ENCODE measurements around the gene SIGLEC8. TPM values are rescaled to one million over a fixed set of nuclear protein-coding genes. Genes with fewer than 3 reads are reported as not detected.

SIGLEC8 gene
- total RNA-seq, 2 experiments from 2014 or later: not detected

DNA sequence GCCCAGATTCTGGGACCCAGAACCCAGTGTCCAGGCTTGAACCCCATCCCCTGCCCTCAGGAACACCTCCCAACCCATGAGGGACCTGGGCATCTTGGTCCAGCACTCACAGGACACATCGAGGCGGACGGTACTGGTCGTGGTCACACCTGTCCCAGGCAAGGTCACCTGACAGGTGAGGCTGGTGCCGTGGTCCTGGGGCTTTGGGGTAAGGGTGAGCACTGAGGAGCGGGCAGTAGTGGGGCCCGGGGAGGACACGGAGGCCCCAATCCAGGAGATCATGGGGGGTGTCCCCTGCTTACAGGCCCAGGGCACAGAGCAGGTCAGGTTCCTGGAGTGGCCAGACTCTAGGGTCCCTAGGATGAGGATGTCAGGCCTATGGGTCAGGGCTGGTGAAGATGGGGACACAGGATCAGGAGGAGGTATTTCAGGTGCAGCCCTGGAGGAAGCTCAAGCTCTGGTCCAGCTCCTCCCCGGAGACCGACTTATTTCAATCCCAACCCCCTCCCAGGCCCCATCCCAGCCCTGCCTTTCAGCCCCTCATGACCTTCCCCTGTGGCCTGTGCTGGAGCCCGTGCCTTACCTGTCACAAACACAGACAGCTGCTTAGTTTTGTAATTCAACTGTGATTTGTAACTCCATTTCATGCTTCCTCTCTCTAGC is 772 bp downstream of the SIGLEC8 start:
- H3K9me3 ChIP-seq (ENCODE audit: low read length): no peaks in the 10 kb centered on the region
- H3K4me1 ChIP-seq (ENCODE audit: insufficient read depth, low read length, poor library complexity, severe bottlenecking): no peaks in the 10 kb centered on the region
- no peaks in the 10 kb centered on the region for H3K79me2 ChIP-seq (ENCODE audit: insufficient read depth, low read depth, low read length)
- DNase-seq (ENCODE audit: low spot score): no peak
- intact Hi-C loops (cut with micrococcal nuclease; ENCODE audit: unreplicated experiment): no loop called here
- ChIA-PET POLR2A (no interaction called here), CTCF (ENCODE audit: unreplicated experiment) (no interaction called here)
- H3K4me2 ChIP-seq (ENCODE audit: low read length): no peak overlapping the region
- no peaks in the 10 kb centered on the region for H4K20me1 ChIP-seq (ENCODE audit: insufficient read depth, low read length)
- no peak overlapping the region for H3K27ac ChIP-seq (ENCODE audit: low read depth, low read length, poor library complexity, severe bottlenecking)
- BruUV-seq (replicated peaks): no TSS peak
- H3K4me3 ChIP-seq (ENCODE audit: low read depth, low read length, poor library complexity, severe bottlenecking): no peak overlapping the region
- no peaks in the 10 kb centered on the region for H3K36me3 ChIP-seq (ENCODE audit: insufficient read depth, low read length)
- no peaks in the 10 kb centered on the region for H3K9me2 ChIP-seq (ENCODE audit: insufficient read depth, low read length)
- TF ChIP-seq, protein P1, sequence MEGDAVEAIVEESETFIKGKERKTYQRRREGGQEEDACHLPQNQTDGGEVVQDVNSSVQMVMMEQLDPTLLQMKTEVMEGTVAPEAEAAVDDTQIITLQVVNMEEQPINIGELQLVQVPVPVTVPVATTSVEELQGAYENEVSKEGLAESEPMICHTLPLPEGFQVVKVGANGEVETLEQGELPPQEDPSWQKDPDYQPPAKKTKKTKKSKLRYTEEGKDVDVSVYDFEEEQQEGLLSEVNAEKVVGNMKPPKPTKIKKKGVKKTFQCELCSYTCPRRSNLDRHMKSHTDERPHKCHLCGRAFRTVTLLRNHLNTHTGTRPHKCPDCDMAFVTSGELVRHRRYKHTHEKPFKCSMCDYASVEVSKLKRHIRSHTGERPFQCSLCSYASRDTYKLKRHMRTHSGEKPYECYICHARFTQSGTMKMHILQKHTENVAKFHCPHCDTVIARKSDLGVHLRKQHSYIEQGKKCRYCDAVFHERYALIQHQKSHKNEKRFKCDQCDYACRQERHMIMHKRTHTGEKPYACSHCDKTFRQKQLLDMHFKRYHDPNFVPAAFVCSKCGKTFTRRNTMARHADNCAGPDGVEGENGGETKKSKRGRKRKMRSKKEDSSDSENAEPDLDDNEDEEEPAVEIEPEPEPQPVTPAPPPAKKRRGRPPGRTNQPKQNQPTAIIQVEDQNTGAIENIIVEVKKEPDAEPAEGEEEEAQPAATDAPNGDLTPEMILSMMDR (conservative IDR thresholded peaks at IDR 0.05; ENCODE audit: low read length): no peak
- TF ChIP-seq EZH2phosphoT487 (IDR thresholded peaks at IDR 0.05; ENCODE audit: borderline replicate concordance, low read depth, low read length): no peak
- no peak overlapping the region for H2AFZ ChIP-seq (ENCODE audit: low read length)

DNA sequence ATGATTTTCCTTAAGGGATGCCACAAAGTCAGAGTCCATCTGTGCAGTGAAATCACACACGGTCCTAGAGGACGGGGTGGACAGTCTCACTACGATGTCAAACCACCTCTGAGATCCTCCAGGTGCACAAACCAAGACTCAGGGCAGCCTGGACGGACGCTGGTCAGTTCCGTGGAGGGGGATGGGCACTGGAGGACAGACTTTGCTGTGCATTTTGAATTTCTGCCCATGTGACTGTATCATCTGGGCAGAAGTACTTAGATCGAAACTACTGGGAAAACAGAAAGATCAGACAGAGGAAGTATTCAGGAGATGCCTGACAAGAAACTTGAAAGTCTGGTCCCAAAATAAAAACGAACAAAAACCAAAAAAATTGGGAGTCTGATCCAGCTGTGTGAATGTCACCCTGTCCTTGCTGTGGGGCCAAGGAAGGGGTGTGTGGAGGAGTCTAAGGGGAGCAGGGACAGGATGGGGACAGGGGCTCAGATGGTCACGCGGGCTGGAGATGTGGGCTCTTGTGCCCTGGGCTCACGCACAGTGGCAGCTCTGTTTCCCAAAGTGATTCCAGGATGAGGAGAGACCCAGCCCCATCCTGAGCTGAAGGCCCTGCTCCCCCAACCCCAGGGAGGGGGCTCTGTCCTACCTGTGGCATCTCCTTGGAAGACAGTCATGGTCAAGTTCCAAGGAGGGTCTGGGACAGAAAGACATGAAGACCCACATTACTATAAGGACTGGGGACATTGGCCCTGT is 1.5 kb downstream of the SIGLEC8 start:
- no peak overlapping the region for H3K27ac ChIP-seq (ENCODE audit: low read depth, low read length, poor library complexity, severe bottlenecking)
- no peaks in the 10 kb centered on the region for H3K4me1 ChIP-seq (ENCODE audit: insufficient read depth, low read length, poor library complexity, severe bottlenecking)
- no peaks in the 10 kb centered on the region for H3K79me2 ChIP-seq (ENCODE audit: insufficient read depth, low read depth, low read length)
- no TSS peak for BruUV-seq (replicated peaks)
- DNase-seq (ENCODE audit: low spot score): no peak
- H3K4me3 ChIP-seq (ENCODE audit: low read depth, low read length, poor library complexity, severe bottlenecking): no peak overlapping the region
- H3K4me2 ChIP-seq (ENCODE audit: low read length): no peak overlapping the region
- TF ChIP-seq EZH2phosphoT487 (IDR thresholded peaks at IDR 0.05; ENCODE audit: borderline replicate concordance, low read depth, low read length): no peak
- TF ChIP-seq, protein P1 (conservative IDR thresholded peaks at IDR 0.05; ENCODE audit: low read length): no peak
- no peak overlapping the region for H2AFZ ChIP-seq (ENCODE audit: low read length)
- intact Hi-C loops (cut with micrococcal nuclease; ENCODE audit: unreplicated experiment): no loop called here
- ChIA-PET POLR2A (no interaction called here), CTCF (ENCODE audit: unreplicated experiment) (no interaction called here)
- no peaks in the 10 kb centered on the region for H3K36me3 ChIP-seq (ENCODE audit: insufficient read depth, low read length)
- no peaks in the 10 kb centered on the region for H4K20me1 ChIP-seq (ENCODE audit: insufficient read depth, low read length)
- no peaks in the 10 kb centered on the region for H3K9me2 ChIP-seq (ENCODE audit: insufficient read depth, low read length)
- no peaks in the 10 kb centered on the region for H3K9me3 ChIP-seq (ENCODE audit: low read length)

DNA sequence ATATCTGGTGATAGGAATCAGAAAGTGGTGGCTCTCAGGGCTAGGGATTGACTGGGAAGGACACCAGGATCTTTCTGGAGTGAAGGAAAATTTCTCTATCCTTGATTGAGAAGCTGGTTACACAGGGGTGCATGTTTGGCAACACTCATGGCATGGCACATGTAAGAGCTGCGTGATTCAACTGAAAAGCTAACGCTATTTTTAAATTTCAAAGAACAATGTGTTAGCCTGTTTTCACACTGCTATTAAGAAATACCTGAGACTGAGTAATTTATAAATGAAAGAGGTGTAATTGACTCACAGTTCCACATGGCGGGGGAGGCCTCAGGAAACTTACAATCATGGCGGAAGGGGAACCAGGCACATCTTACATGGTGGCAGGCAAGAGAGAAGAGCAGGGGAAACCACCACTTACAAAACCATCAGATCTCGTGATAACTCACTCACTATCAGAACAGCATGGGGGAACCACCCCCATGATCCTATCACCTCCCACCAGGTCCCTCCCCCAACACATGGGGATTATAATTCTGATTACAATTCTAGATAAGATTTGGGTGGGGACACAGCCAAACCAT is 7.4 kb downstream of the SIGLEC8 start:
- CTCF ChIA-PET (ENCODE audit: unreplicated experiment): no interaction called here
- BruUV-seq (replicated peaks): no TSS peak
- H3K4me2 ChIP-seq (ENCODE audit: low read length): no peak overlapping the region
- no peaks in the 10 kb centered on the region for H3K79me2 ChIP-seq (ENCODE audit: insufficient read depth, low read depth, low read length)
- intact Hi-C loops (cut with micrococcal nuclease; ENCODE audit: unreplicated experiment): no loop called here
- no peaks in the 10 kb centered on the region for H3K4me1 ChIP-seq (ENCODE audit: insufficient read depth, low read length, poor library complexity, severe bottlenecking)
- POLR2A ChIA-PET: no interaction called here
- H3K9me2 ChIP-seq (ENCODE audit: insufficient read depth, low read length): no peaks in the 10 kb centered on the region
- no peak overlapping the region for H3K27ac ChIP-seq (ENCODE audit: low read depth, low read length, poor library complexity, severe bottlenecking)
- TF ChIP-seq EZH2phosphoT487 (IDR thresholded peaks at IDR 0.05; ENCODE audit: borderline replicate concordance, low read depth, low read length): no peak
- TF ChIP-seq, protein P1 (conservative IDR thresholded peaks at IDR 0.05; ENCODE audit: low read length): no peak
- no peaks in the 10 kb centered on the region for H4K20me1 ChIP-seq (ENCODE audit: insufficient read depth, low read length)
- 0 out of 2 replicates have a peak, but pooled peaks cover 4% of the 10 kb centered on the region for H3K9me3 ChIP-seq (ENCODE audit: low read length)
- no peak overlapping the region for H3K4me3 ChIP-seq (ENCODE audit: low read depth, low read length, poor library complexity, severe bottlenecking)
- H2AFZ ChIP-seq (ENCODE audit: low read length): no peak overlapping the region
- DNase-seq (ENCODE audit: low spot score): no peak
- H3K36me3 ChIP-seq (ENCODE audit: insufficient read depth, low read length): no peaks in the 10 kb centered on the region
